Activated naive CD8-positive, alpha-beta T cell (primary cell): ENCODE measurements around the gene CYP17A1.
A peak's percentile ranks its signal among the peaks of the same experiment; 100 is the strongest.
"Not testable (repeated sequence)": the region's sequence is repeated elsewhere in the genome, so short reads cannot be mapped to it uniquely, and the experiment has no call there.

Experiments used
- H3K27ac Mint-ChIP-seq: one replicate; pipeline ENCODE4 v1.8.0; 2021; ENCODE audit warnings: mixed read lengths
- H3K27me3 Mint-ChIP-seq: one replicate; pipeline ENCODE4 v1.8.0; 2021; ENCODE audit warnings: mixed read lengths
- H3K36me3 Mint-ChIP-seq: one replicate; pipeline ENCODE4 v1.8.0; 2021; ENCODE audit warnings: mixed read lengths
- H3K4me1 Mint-ChIP-seq: one replicate; pipeline ENCODE4 v1.8.0; 2021; ENCODE audit warnings: low read depth, mixed read lengths
- H3K4me3 Mint-ChIP-seq: one replicate; pipeline ENCODE4 v1.8.0; 2021; ENCODE audit warnings: mild to moderate bottlenecking, mixed read lengths
- H3K9me3 Mint-ChIP-seq: one replicate; pipeline ENCODE4 v1.8.0; 2021; ENCODE audit warnings: low read depth, mixed read lengths

The CYP17A1 gene, protein sequence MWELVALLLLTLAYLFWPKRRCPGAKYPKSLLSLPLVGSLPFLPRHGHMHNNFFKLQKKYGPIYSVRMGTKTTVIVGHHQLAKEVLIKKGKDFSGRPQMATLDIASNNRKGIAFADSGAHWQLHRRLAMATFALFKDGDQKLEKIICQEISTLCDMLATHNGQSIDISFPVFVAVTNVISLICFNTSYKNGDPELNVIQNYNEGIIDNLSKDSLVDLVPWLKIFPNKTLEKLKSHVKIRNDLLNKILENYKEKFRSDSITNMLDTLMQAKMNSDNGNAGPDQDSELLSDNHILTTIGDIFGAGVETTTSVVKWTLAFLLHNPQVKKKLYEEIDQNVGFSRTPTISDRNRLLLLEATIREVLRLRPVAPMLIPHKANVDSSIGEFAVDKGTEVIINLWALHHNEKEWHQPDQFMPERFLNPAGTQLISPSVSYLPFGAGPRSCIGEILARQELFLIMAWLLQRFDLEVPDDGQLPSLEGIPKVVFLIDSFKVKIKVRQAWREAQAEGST

DNA sequence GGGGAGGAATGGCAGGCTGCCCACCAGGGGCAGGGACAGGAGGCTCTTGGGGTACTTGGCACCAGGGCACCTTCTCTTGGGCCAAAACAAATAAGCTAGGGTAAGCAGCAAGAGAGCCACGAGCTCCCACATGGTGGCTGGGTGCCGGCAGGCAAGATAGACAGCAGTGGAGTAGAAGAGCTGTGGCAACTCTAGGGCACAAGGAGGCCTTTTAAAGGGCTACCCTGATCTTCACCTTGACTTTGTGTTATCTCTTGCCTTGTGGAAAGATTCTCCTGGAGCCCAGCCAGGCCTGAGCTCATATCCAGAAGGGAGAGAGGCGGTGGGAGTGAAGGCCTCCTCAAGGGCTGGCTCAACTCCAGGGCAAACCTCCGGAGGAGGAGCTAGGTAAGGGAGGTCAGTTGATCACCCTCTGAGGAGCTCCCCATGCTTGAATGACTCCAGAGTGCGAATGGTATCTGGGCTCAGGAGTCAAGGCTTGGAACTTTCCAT lies at the start of gene CYP17A1:
CYP17A1 (minus strand) TSS at position 184 of the 492 bp plus-strand sequence; CDS start at position 132, 52 bp downstream.
- Mint-ChIP-seq H3K36me3 (peaks cover 4% of the 10 kb centered on the region), H3K4me1 (peaks cover 2% of the 10 kb centered on the region), H3K27me3 (peaks cover 4% of the 10 kb centered on the region), H3K27ac (no peak within 1 kb of the TSS), H3K9me3 (peaks cover 4% of the 10 kb centered on the region), H3K4me3 (no peak within 1 kb of the TSS)

DNA sequence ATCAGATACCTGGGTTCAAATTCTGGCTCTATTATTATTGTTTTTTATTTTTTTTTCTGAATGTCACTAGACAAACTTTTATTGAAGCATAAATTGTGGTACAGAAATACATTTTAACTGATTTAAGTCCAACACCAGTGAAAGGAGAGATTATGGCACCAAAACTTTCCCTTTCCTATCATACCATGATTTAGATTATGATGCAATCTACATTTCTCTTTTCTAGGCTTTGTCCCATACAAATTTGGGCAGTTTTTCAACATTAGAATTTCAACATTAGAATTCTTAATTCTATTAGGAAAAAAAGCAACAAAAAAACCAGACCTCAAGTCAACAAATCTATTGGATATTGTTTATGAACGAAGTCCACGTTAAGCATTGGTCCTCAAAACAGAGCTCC lies 43.0 kb upstream of the CYP17A1 start:
- no peak overlapping the region for H3K4me3 Mint-ChIP-seq
- no peak overlapping the region for H3K27ac Mint-ChIP-seq

DNA sequence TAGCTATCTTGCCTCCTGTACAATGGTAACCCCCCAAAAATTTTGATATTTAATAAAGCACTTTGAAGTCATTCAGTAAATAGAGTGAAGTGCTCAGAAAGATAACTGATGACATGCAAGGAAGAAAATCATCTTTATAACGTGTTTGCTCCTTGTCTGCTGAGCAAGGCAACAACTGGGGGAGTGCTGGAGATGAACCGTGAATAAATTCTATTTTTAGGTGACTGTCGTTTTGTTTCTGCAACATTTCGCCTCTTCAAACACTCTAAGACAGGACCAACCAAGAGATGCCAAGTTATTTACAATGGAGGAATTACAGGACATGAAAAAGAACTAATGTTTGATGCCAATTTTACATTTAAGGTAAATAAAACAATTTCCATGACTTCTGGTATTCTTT lies 41.4 kb upstream of the CYP17A1 start:
- H3K9me3 Mint-ChIP-seq = no peaks in the 10 kb centered on the region
- H3K36me3 Mint-ChIP-seq = peaks cover 7% of the 10 kb centered on the region
- H3K4me3 Mint-ChIP-seq = no peak overlapping the region
- H3K27ac Mint-ChIP-seq = no peak overlapping the region
- no peaks in the 10 kb centered on the region for H3K27me3 Mint-ChIP-seq
- no peaks in the 10 kb centered on the region for H3K4me1 Mint-ChIP-seq

More for the DNA sequence above, 43.0 kb upstream of the CYP17A1 start:
- no peaks in the 10 kb centered on the region for H3K27me3 Mint-ChIP-seq
- no peaks in the 10 kb centered on the region for H3K4me1 Mint-ChIP-seq
- peaks cover 3% of the 10 kb centered on the region for H3K36me3 Mint-ChIP-seq
- no peaks in the 10 kb centered on the region for H3K9me3 Mint-ChIP-seq

DNA sequence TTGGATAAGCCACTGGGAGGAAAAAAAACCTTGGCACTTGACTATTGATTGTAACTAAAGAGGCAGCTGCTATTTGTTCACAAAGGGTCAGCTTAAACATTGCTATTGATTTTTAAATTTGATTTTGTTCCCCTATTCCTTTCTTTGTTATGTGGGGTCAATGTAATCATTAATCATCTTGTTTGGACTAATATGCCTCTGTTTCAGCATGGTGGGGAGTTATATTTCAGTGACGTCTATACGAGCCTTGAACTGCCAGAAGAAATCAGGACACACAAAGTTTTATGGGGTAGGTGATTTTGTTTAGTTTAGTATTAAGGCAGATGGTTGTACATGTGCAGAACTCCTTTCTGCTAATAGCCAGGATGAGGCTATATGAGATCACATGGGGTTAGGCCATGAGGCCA lies 39.5 kb upstream of the CYP17A1 start:
- Mint-ChIP-seq H3K9me3 (no peaks in the 10 kb centered on the region), H3K4me1 (no peaks in the 10 kb centered on the region), H3K4me3 (no peak overlapping the region)

DNA sequence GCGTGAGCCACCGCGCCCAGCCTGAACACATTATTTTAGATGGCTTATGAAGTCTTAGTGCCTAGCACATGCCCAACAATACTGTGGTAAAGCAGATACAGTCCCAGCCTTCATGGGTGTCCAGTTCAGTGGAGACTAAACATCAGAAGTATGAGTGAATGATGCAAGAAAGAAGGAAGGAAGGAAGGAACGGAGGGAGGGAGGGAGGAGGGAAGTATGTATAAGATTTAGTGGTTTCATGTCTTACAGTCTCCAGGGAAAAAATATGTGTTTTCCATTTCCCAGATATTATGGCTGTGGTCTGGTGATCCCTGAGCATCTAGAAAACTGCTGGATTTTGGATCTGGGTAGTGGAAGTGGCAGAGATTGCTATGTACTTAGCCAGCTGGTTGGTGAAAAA lies 35.0 kb upstream of the CYP17A1 start:
- no peaks in the 10 kb centered on the region for H3K9me3 Mint-ChIP-seq
- peaks cover 6% of the 10 kb centered on the region for H3K36me3 Mint-ChIP-seq
- peaks cover 15% of the 10 kb centered on the region for H3K4me1 Mint-ChIP-seq
- H3K27me3 Mint-ChIP-seq = peaks cover 16% of the 10 kb centered on the region
- no peak overlapping the region for H3K4me3 Mint-ChIP-seq
- no peak overlapping the region for H3K27ac Mint-ChIP-seq

More for the DNA sequence above, 39.5 kb upstream of the CYP17A1 start:
- Mint-ChIP-seq H3K27ac (no peak overlapping the region), H3K27me3 (peaks cover 5% of the 10 kb centered on the region), H3K36me3 (peaks cover 7% of the 10 kb centered on the region)

DNA sequence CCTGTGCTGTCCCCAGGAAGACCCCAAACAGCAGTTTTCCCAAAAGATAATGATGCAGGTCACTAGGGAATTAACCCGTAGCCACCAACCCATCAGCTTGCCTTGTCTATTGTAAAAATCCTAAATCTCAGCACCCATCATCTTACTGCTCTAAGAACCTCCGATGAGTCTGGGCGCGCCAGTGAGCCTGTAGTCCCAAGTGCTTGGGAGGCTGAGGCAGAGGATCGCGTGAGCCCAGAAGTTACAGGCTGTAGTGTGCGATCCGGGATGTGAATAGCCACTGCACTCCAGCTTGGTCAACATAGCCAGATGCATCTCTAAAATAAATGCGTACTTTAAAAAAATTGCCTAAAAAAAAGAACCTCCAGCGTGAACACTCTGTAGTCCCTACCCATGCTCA lies 33.0 kb upstream of the CYP17A1 start:
- H3K36me3 Mint-ChIP-seq = peaks cover 9% of the 10 kb centered on the region
- H3K27ac Mint-ChIP-seq = no peak overlapping the region
- H3K4me1 Mint-ChIP-seq = peaks cover 15% of the 10 kb centered on the region
- peaks cover 16% of the 10 kb centered on the region for H3K27me3 Mint-ChIP-seq
- no peaks in the 10 kb centered on the region for H3K9me3 Mint-ChIP-seq
- peak overlapping the region; percentile 60 for H3K4me3 Mint-ChIP-seq

DNA sequence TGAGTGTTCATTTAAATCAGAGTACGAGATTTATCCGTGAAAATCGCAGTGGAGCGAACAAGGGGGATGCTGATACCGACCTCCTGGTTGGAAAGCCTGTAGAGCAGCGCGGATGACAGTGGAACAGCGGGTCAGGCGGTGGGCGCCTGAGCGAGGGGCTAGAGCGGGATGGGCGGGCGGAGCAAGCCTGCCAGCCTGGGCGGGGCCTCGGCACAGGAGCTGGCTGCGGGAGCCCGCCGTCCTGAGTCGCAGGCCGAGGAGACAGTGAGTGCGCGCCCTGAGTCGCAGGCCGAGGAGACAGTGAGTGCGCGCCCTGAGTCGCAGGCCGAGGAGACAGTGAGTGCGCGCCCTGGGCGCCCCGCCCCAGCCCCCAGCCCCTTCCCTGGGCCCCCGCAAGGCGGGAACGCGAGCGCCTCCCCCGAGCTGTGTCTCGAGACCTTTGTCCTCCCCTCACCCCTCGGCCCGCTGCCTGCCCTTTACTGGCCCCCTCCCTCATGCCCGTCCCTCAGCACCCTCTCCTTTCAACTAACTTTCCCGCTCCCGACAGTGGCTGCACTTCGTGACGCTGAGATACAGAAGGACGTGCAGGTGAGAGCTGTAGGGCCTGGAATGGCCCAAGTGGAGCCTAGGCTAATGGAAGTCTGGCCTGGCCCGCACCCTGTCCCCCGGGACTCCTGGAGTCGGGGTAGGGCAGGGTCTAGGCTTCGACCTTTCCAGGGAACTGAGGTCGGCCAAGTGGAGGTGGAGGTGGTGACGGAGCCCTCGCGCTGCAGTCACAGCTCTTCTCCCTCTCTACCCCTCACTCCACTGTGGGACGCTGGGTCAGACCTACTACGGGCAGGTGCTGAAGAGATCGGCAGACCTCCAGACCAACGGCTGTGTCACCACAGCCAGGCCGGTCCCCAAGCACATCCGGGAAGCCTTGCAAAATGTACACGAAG lies 32.3 kb upstream of the CYP17A1 start, which contains the start of gene AS3MT:
AS3MT (plus strand) TSS at position 213 of the 941 bp plus-strand sequence; CDS start at position 336, 123 bp downstream.
- Mint-ChIP-seq H3K4me1 (peaks cover 15% of the 10 kb centered on the region), H3K27me3 (peaks cover 16% of the 10 kb centered on the region), H3K9me3 (no peaks in the 10 kb centered on the region), H3K27ac (no peak within 1 kb of the TSS), H3K4me3 (peak within 1 kb of the TSS; percentile 66), H3K36me3 (peaks cover 10% of the 10 kb centered on the region)

DNA sequence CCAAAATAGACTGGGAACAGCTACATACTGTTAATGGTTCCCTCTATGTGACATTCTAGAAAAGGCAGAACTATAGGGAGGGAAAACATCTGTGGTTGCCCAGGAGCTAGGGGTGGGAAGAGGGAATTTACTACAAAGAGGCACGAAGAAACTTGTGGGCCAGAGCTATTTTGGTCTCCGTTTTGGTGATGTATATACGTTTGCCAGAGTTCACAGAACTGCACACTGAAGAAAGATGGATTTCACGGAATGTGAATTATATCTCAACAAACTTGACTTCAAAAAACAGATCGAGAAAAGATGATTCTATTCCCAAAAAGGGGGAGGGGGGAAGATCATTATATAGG lies 31.7 kb upstream of the CYP17A1 start:
- Mint-ChIP-seq H3K36me3 (peaks cover 9% of the 10 kb centered on the region), H3K27ac (no peak overlapping the region)

DNA sequence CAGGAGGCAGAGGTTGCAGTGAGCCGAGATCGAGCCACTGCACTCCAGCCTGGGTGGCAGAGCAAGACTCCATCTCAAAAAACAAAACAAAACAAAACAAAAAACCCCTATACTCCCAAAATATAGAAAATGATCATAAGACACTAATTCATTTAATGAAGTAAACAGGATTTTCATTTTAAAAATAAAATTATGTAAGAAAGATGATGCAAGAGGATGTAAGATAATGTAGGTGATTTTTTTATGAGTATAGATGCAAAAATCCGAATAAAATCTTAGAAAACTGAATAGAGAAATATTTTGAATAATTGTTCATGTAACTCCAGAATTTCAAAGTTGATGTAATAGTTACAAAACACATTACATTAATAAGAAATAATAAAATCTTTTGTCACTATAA lies 28.4 kb upstream of the CYP17A1 start:
- Mint-ChIP-seq H3K4me1 (peaks cover 14% of the 10 kb centered on the region), H3K36me3 (peaks cover 10% of the 10 kb centered on the region), H3K27ac (no peak overlapping the region), H3K4me3 (no peak overlapping the region), H3K9me3 (no peaks in the 10 kb centered on the region), H3K27me3 (peaks cover 8% of the 10 kb centered on the region)

More for the DNA sequence above, 31.7 kb upstream of the CYP17A1 start:
- Mint-ChIP-seq H3K9me3 (no peaks in the 10 kb centered on the region), H3K4me1 (peaks cover 15% of the 10 kb centered on the region), H3K4me3 (peak overlapping the region; percentile 66), H3K27me3 (peaks cover 16% of the 10 kb centered on the region)

DNA sequence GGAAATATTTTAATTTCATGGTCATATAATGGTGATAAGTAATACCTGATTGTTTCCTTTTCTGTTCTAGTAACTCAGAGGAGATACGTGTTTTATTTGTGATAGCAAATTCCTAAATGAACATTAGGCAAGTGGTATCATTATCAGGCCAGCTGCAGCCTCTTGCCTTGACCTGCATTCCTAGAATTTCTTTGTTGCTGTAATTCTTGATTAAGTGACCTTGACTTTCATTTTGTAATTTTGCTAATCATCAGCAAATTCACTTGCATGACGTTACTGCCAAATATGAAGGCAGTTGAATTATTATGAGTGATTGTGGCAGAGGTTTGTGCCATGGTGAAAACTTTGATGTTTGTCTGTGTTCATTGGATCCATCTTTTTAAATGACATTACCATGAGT lies 26.4 kb upstream of the CYP17A1 start:
- Mint-ChIP-seq H3K27me3 (no peaks in the 10 kb centered on the region), H3K36me3 (peaks cover 16% of the 10 kb centered on the region), H3K27ac (no peak overlapping the region), H3K4me1 (no peaks in the 10 kb centered on the region), H3K4me3 (no peak overlapping the region), H3K9me3 (no peaks in the 10 kb centered on the region)

DNA sequence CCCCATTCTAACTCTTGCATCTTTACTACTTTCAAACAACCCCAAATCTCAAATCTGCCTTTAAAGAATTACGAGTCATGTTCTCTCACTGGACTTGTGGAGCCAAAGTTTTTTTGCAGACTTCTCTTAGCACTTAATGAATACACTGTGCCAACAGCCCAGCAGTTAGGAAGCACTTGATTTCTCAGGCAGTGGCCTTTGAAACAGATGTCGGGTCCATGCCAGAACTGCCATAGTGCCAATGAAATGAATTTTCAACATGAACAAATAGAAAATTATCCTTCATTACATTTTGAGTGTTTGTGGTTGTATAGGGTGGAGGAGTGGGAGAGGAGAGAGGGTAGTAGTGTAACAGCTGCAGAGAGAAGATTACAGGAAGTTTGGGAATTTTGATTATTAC lies 22.7 kb upstream of the CYP17A1 start:
- Mint-ChIP-seq H3K4me1 (peaks cover 14% of the 10 kb centered on the region), H3K4me3 (no peak overlapping the region), H3K36me3 (peaks cover 14% of the 10 kb centered on the region), H3K27me3 (no peaks in the 10 kb centered on the region), H3K9me3 (no peaks in the 10 kb centered on the region), H3K27ac (no peak overlapping the region)

DNA sequence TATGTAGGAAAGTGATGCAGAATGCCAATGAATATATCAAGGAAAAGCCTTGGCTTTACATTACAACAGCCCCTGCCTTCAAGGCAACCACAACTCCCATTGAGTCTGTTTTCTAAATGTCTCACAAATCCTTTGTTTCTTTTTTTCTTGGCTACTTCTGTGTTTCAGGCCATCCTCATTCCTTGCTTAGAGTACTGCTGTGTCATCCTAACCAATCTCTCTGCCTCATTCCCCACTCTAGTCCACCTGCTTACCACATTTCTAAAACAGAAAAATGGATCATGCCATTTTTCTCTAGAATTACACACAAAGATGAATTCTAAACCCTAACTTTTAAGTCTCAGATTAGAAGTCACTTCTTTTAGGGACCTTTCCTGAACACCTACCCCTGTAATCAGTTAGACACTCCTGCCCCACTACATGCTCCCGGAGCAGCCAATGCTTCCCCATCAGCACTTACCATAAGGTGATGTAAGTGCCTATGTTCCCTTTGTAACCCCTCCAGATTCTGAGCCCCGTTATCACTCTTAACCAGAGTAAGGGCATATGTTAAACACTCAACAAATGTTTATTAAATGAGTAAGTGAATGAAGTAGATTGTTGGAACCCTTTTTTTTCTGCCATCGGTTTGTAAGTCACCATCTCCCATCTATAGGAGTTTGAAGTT lies 19.7 kb upstream of the CYP17A1 start:
- no peaks in the 10 kb centered on the region for H3K9me3 Mint-ChIP-seq
- H3K4me1 Mint-ChIP-seq = peaks cover 18% of the 10 kb centered on the region
- H3K27me3 Mint-ChIP-seq = no peaks in the 10 kb centered on the region
- peaks cover 8% of the 10 kb centered on the region for H3K36me3 Mint-ChIP-seq
- H3K27ac Mint-ChIP-seq = no peak overlapping the region
- H3K4me3 Mint-ChIP-seq = no peak overlapping the region

DNA sequence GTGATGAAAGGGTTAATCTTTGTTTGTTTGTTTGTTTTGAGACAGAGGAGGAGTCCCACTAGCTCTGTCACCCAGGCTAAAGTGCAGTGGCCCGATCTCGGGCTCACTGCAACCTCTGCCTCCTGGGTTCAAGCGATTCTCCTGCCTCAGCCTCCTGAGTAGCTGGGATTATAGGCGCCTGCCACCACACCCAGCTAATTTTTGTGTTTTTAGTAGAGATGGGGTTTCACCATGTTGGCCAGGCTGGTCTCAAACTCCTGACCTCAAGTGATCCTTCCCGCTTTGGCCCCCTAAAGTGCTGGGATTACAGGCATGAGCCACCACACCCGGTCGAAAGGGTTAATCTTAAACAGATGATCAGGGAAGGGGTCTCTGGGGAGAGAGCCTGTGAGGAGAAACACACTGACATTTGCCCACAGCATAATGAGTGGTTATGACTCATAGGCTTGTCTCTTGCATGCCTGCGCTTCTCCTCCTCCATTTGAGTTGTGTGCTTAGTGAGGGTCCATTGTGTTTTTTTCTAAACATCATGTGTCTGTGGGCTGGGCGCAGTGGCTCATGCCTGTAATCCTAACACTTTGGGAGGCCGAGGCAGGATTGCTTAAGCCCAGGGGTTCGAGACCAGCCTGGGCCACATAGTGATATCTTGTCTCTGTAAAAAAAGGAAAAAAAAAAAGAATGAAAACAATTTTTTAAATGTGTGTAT lies 18.7 kb upstream of the CYP17A1 start:
- not testable (repeated sequence) for H3K27me3 Mint-ChIP-seq, H3K9me3 Mint-ChIP-seq, H3K27ac Mint-ChIP-seq, H3K36me3 Mint-ChIP-seq
- H3K4me1 Mint-ChIP-seq = peaks cover 18% of the 10 kb centered on the region
- peak overlapping the region; percentile 60 for H3K4me3 Mint-ChIP-seq

DNA sequence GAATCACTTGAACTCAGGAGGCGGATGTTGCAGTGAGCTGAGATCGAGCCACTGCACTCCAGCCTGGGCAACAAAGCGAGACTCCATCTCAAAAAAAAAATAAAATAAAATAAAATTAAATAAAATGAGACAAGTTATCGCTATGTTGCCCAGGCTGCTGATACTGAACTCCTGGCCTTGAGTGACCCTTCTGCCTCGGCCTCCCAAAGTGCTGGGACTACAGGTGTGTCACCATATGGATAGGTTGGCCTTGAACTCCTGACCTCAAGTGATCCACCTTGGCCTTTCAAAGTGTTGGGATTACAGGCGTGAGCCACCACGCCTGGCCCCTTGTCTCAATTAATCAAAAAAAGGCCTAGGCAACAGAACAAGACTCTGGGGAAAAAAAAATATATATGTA lies 16.0 kb upstream of the CYP17A1 start:
- peaks cover 18% of the 10 kb centered on the region for H3K4me1 Mint-ChIP-seq
- not testable (repeated sequence) for H3K27ac Mint-ChIP-seq, H3K9me3 Mint-ChIP-seq, H3K4me3 Mint-ChIP-seq, H3K27me3 Mint-ChIP-seq, H3K36me3 Mint-ChIP-seq
